ENCODE data around the gene RASGEF1B. TPM values are rescaled to one million over a fixed set of nuclear protein-coding genes. Genes with fewer than 3 reads are reported as not detected.

The RASGEF1B gene
- polyA plus RNA-seq (2012; ENCODE audit: missing spikeins), result not detected

- TF ChIP-seq TAF1 (IDR thresholded peaks at IDR 0.05; ENCODE audit: borderline replicate concordance, low read depth, low read length), result no peak
- TF ChIP-seq POLR2A (IDR thresholded peaks at IDR 0.05; ENCODE audit: low read depth, low read length), result no peak
- no peak for TF ChIP-seq POLR2AphosphoS5 (IDR thresholded peaks at IDR 0.05; ENCODE audit: low read depth, low read length)
- FAIRE-seq, result peak; percentile 84
- peak; percentile 80 for DNase-seq (ENCODE audit: insufficient read length)
Observed at GRCh38 chr4:81471588-81472280, at the start of gene RASGEF1B. Gene RASGEF1B (minus strand): TSS chr4:81471907. CDS start chr4:81459508, 12,399 bp downstream.

- no peak for FAIRE-seq
- DNase-seq (ENCODE audit: insufficient read length), result no peak
- no peak for TF ChIP-seq POLR2AphosphoS5 (IDR thresholded peaks at IDR 0.05; ENCODE audit: low read depth, low read length)
- TF ChIP-seq TAF1 (IDR thresholded peaks at IDR 0.05; ENCODE audit: borderline replicate concordance, low read depth, low read length), result no peak
- no peak for TF ChIP-seq POLR2A (IDR thresholded peaks at IDR 0.05; ENCODE audit: low read depth, low read length)
Observed at GRCh38 chr4:81519856-81520255, 48.1 kb upstream of the RASGEF1B start.

GRCh38 chr4:81519427-81519773, 47.7 kb upstream of the RASGEF1B start:
- FAIRE-seq (no peak), DNase-seq (ENCODE audit: insufficient read length) (no peak)
- TF ChIP-seq POLR2AphosphoS5 (IDR thresholded peaks at IDR 0.05; ENCODE audit: low read depth, low read length) (no peak), POLR2A (IDR thresholded peaks at IDR 0.05; ENCODE audit: low read depth, low read length) (no peak), TAF1 (IDR thresholded peaks at IDR 0.05; ENCODE audit: borderline replicate concordance, low read depth, low read length) (no peak)

DNA sequence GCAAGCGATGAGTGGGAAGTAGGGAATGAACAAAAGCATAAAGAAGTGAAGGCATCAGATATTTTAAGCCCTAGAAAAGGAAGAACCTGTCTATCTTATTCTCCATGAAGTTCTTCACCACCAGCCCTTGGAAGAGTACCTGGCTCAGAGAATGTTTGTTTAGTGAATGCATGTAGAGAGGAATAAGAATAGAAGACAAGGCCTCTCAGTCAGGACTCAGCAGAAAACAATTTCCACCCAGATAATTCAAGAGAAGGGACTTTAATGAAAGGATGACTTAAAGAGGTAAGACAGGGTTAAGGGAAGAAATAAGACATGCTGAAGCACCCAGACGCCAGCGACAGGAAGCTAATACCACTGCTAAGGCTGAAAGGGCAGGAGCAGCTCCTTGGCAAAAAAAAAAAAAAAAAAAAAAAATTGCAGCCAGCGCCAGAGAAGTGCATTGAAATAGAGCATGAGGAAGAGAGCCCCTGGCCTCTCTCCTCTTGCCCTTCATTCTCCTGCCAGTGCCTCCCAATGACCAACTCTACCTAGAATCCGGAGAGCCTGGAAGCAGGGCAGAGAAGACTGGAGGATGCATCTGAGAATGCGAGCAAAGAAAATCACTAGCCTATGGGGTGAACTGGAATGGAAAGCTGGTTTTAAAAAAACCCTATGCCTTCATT, 47.2 kb upstream of the RASGEF1B start:
- FAIRE-seq (no peak), DNase-seq (ENCODE audit: insufficient read length) (no peak)
- TF ChIP-seq POLR2AphosphoS5 (IDR thresholded peaks at IDR 0.05; ENCODE audit: low read depth, low read length) (no peak), POLR2A (IDR thresholded peaks at IDR 0.05; ENCODE audit: low read depth, low read length) (no peak), TAF1 (IDR thresholded peaks at IDR 0.05; ENCODE audit: borderline replicate concordance, low read depth, low read length) (no peak)

DNA sequence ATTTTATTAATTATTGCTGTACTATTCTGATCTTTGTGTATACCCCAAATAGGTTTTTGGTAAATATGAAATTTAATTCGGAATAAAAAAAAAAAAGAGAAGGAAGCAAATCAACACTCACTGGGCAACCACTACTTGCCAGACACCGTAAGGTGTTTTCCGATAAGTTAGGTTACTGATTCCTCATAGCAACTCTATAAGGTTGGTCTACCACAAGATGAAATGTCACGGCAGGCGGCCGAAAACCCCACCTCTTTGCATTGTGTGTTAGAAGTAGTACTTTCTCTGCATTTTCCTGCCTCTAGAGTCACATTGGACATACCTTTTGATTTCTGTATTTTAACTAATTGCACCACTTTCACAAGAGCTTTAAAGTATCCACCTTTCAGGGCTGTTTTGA, 44.5 kb upstream of the RASGEF1B start:
- FAIRE-seq (no peak), DNase-seq (ENCODE audit: insufficient read length) (no peak)
- TF ChIP-seq TAF1 (IDR thresholded peaks at IDR 0.05; ENCODE audit: borderline replicate concordance, low read depth, low read length) (no peak), POLR2AphosphoS5 (IDR thresholded peaks at IDR 0.05; ENCODE audit: low read depth, low read length) (no peak), POLR2A (IDR thresholded peaks at IDR 0.05; ENCODE audit: low read depth, low read length) (no peak)

DNA sequence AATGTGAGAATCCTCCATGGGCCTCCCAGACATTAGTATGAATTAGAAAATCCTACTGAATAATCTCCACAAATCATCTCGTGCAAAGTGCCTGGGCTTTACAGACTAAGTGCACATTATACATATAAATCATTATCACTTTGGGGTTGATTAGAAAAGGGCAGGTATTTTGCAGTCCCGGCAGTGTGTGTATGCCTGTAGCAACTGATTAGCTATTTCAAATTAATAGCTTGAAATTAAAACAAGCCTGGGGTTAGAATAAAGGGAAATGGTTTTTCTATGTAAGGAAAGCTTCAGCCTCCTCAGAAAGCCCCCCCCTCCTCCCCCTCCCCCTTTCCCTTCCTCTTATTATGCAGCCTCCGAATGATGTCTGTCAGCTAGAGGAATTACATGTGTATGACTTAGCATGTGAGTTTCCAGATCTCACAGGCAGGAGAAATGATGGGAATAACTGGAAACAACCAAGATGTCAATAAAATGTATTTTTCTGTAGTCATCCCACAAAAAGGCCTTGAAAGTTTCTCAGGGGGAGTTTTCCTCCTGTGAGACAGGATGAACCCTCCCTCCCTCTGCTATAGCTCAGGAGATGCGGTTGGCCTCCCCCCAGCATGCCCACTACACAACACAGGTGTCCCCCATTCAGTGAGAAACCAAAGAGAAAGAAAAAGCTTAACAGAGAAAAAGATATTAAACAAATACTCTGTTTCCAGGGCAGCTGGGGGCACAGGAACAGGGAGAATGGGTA, 41.2 kb upstream of the RASGEF1B start:
- TF ChIP-seq POLR2A (IDR thresholded peaks at IDR 0.05; ENCODE audit: low read depth, low read length), result no peak
- TF ChIP-seq POLR2AphosphoS5 (IDR thresholded peaks at IDR 0.05; ENCODE audit: low read depth, low read length), result no peak
- no peak for TF ChIP-seq TAF1 (IDR thresholded peaks at IDR 0.05; ENCODE audit: borderline replicate concordance, low read depth, low read length)
- FAIRE-seq (no peak), DNase-seq (ENCODE audit: insufficient read length) (no peak)

- DNase-seq (ENCODE audit: insufficient read length) (no peak), FAIRE-seq (no peak)
- TF ChIP-seq TAF1 (IDR thresholded peaks at IDR 0.05; ENCODE audit: borderline replicate concordance, low read depth, low read length), result no peak
- no peak for TF ChIP-seq POLR2A (IDR thresholded peaks at IDR 0.05; ENCODE audit: low read depth, low read length)
- no peak for TF ChIP-seq POLR2AphosphoS5 (IDR thresholded peaks at IDR 0.05; ENCODE audit: low read depth, low read length)
Observed at GRCh38 chr4:81512001-81512756, 40.5 kb upstream of the RASGEF1B start.

DNA sequence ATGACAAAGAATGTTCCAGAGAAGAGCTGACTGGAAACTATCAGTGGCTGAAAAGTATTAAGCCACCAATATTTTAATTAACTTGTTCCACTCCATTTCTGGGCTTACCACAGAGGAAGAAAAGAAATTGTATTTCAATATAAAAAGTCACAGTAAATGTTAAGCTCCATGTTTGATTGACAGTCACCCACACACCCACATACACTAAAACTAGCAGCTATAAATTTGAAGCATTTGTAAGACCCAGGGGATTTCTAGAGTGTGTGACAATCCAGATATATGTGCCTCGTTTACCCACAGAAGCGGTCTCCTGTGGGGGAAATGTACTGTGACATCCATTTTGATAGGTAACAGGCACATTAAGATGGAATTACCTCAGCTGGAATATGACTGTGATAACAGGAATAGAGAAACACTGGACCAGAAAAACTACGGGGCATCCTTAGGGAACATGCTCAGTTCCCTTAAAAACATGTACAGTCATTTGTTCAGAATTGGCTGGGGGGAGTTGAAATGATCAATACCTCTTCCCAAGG, 39.0 kb upstream of the RASGEF1B start:
- FAIRE-seq (no peak), DNase-seq (ENCODE audit: insufficient read length) (no peak)
- TF ChIP-seq POLR2A (IDR thresholded peaks at IDR 0.05; ENCODE audit: low read depth, low read length) (no peak), POLR2AphosphoS5 (IDR thresholded peaks at IDR 0.05; ENCODE audit: low read depth, low read length) (no peak), TAF1 (IDR thresholded peaks at IDR 0.05; ENCODE audit: borderline replicate concordance, low read depth, low read length) (no peak)

DNA sequence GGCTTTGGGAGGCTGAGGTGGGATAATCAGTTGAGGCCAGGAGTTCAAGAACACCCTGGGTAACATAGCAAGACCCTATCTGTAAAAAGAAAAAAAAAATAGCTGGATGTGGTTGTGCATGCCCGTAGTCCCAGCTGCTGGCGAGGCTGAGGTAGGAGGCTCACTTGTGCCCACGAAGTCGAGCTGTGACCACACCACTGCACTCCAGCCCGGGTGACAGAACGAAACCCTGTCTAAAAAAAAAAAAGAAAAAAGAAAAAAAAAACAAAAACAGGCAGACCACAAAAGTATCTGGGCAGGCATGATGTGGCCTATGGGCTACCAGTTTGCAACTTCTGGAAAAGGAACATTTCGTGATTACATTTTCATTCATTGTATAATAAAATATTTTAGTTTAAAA, 38.1 kb upstream of the RASGEF1B start:
- TF ChIP-seq POLR2A (IDR thresholded peaks at IDR 0.05; ENCODE audit: low read depth, low read length), result no peak
- no peak for FAIRE-seq

DNA sequence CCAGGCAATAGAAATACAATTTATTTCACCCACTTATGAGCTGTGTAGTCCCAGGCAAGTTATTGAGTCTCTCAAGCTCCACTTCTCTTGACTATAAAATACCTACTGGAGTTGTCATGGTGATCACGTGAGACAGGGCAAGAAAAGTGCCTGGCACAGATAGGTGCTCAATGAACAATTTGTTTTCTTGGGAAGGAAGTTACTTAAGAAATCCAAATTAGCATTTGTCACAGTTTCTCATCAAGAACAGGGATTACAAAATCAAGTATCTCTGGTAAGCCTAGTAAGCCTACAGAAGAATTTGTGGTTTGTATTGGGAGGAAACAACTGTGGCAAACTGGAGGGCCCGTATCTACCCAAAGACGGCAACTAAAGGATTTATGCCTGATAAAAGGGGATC, 37.5 kb upstream of the RASGEF1B start:
- TF ChIP-seq POLR2A (IDR thresholded peaks at IDR 0.05; ENCODE audit: low read depth, low read length) (no peak), TAF1 (IDR thresholded peaks at IDR 0.05; ENCODE audit: borderline replicate concordance, low read depth, low read length) (no peak), POLR2AphosphoS5 (IDR thresholded peaks at IDR 0.05; ENCODE audit: low read depth, low read length) (no peak)
- DNase-seq (ENCODE audit: insufficient read length) (no peak), FAIRE-seq (no peak)

More for the DNA sequence above, 38.1 kb upstream of the RASGEF1B start:
- no peak for DNase-seq (ENCODE audit: insufficient read length)
